Adrenal gland (tissue), 12 donors: ENCODE measurements around the gene DLEC1. TPM values are rescaled to one million over a fixed set of nuclear protein-coding genes. Genes with fewer than 3 reads are reported as not detected.
"Not testable (repeated sequence)": the region's sequence is repeated elsewhere in the genome, so short reads cannot be mapped to it uniquely, and the experiment has no call there.

ENCODE experiments used
- DNase-seq, 7 donors: peaks; one replicate each; pipeline ENCODE4 v3.0.0-alpha.2; 2019 to 2020
- H3K27ac ChIP-seq, 5 donors: fragments of 200-600 bp; sonication (generic) in 4 of 5; 1 replicate in 3 of 5; 2 replicates in 2 of 5; pipeline versions ENCODE4 v1.5.1 to v1.8.0; 2016 to 2020; ENCODE audit warnings: mild to moderate bottlenecking in 1 of 5
- H3K27me3 ChIP-seq: fragments of 200-600 bp; 2 replicates; pipeline ENCODE4 v1.8.0; 2021
- H3K36me3 ChIP-seq, 2 donors: fragments of 200-600 bp; replicated peaks in 1 of 2; 1 replicate in 1 of 2; 2 replicates in 1 of 2; pipeline versions ENCODE4 v1.5.1 to v1.8.0; 2018 to 2022
- H3K4me1 ChIP-seq, 2 donors: fragments of 200-600 bp; replicated peaks in 1 of 2; 1 replicate in 1 of 2; 2 replicates in 1 of 2; pipeline versions ENCODE4 v1.5.1 to v1.8.0; 2018 to 2021
- H3K4me3 ChIP-seq, 4 donors: fragments of 200-600 bp; sonication (generic) in 3 of 4; one replicate each; pipeline ENCODE4 v1.5.1; 2016 to 2018
- H3K9me3 ChIP-seq, 3 donors: fragments of 200-600 bp; sonication (generic) in 1 of 3; replicated peaks in 1 of 3; 1 replicate in 2 of 3; 2 replicates in 1 of 3; pipeline versions ENCODE4 v1.5.1 to v1.8.0; 2016 to 2021
- CTCF ChIP-seq, 6 experiments: fragments of 450-650 bp in 4 of 6; fragments of 200-600 bp in 2 of 6; sonication (generic) in 1 of 6; IDR thresholded peaks; 1 replicate in 5 of 6; 2 replicates in 1 of 6; pipeline versions ENCODE4 v1.5.1 to v1.8.0; 2016 to 2021; ENCODE audit warnings: antibody characterized with exemption in 6 of 6, mild to moderate bottlenecking in 2 of 6, moderate library complexity in 1 of 6
- POLR2A ChIP-seq, 2 donors: fragments of 450-650 bp; IDR thresholded peaks; one replicate each; pipeline ENCODE4 v1.6.1; 2017; ENCODE audit warnings: antibody characterized with exemption in 2 of 2, mild to moderate bottlenecking in 2 of 2, moderate library complexity in 1 of 2
- WGBS, 4 donors: extraction: QIAGEN DNeasy Blood & Tissue Kit in 2 of 4; methylation state at CpG; one replicate each; pipeline versions ENCODE4 v1.1.5 to v1.1.7; 2013 to 2017; 5-methylcytosine and 5-hydroxymethylcytosine counted together
- intact Hi-C, 2 donors: fragments of 100-400 bp; cut with DNase I; formaldehyde crosslinking; loops; one replicate each; pipeline versions ENCODE4 v1.14.1 to v1.15.0; 2022 to 2023
- polyA plus RNA-seq, 3 donors: library from polyadenylated mRNA; stranded (reverse); fragments of 200-250 nt in 2 of 3; fragments of 350-450 nt in 1 of 3; fragmentation: Illumina TruSeq in 1 of 3; extraction: RNeasy Lipid Tissue Mini Kit (QIAGEN cat#74804) in 1 of 3; gene quantifications; one replicate each; pipeline ENCODE4 v1.2.3, GENCODE V29; 2013 to 2014
- total RNA-seq, 9 donors: library from RNA; depleted of rRNA in 4 of 9; stranded (reverse); fragments of >200 nt in 4 of 9; fragments of 120-200 nt in 1 of 9; fragmentation: NEBNext Ultra II Directional in 1 of 9; extraction: Animal tissue kit (Norgen Biotek cat#: 25700) in 1 of 9; gene quantifications; one replicate each; pipeline versions ENCODE4 v1.1.0 to v1.2.4, GENCODE V29; 2013 to 2023
- donor health status: healthy with polysubstance abuse.
- donor health status: Bipolar disorder and iron deficiency.
- donor health status: DM: yes; HTN: yes; CAD: no.
- donor health status: DM: no; HTN: no; CAD: no.
- donor health status: DM: no; HTN: no; CAD: no.
- donor health status: DM: yes; HTN: yes; CAD: no.

DLEC1 gene
- total and polyA plus RNA-seq, 12 donors, result 0.18 to 2.0 (median 1.1) TPM

- Histone ChIP-seq H3K36me3 (no peaks in the 10 kb centered on the region), H3K27me3 (no peaks in the 10 kb centered on the region), H3K27ac (no peak overlapping the region), H3K9me3 (no peaks in the 10 kb centered on the region), H3K4me3 (no peak overlapping the region), H3K4me1 (no peaks in the 10 kb centered on the region)
- TF ChIP-seq POLR2A (IDR thresholded peaks at IDR 0.05) (no peak), CTCF (IDR thresholded peaks at IDR 0.05) (no peak)
- WGBS, 4 donors, result 52 to 73% (median 69%) methylated on average over 5 to 7 of the region's 7 CpGs
- DNase-seq, result peak in 6 of 7 donors; percentile 25 to 67 (median 56)
- intact Hi-C loops, result no loop called here
Observed at GRCh38 chr3:38084334-38085310, 45.6 kb downstream of the DLEC1 start.

DNA sequence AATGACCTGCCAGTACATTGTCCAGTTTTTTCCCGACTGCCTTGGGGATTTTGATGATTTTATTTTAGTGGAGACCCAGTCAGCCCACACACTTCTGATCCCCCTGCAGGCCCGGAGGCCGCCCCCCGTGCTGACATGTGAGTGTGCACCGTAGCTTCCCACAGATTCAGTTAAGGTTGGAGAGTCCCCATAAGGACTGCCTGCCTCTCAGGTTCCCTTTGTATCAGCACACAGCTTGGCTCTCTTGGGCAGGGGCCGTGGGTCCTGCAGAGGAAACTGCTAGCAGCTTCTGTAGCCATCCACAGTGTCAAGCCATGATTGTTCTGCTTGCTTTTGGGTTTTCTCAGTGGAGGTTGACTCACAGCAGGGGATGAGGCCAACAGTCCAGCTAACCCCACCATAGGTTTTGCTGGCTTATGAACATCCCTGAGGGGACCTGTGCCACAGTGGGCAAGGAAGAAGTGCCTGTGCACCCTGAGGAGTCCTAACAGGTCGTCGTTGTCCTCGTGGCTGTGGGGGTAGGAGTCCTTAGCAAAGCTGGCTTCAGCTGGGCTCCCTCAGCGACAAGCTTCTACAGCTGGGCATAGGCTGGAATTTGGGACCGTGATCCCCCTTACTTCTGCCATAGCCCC lies 46.4 kb downstream of the DLEC1 start:
- no peak for DNase-seq
- Histone ChIP-seq H3K9me3 (no peaks in the 10 kb centered on the region), H3K27ac (no peak overlapping the region), H3K36me3 (no peaks in the 10 kb centered on the region), H3K4me1 (no peaks in the 10 kb centered on the region), H3K27me3 (no peaks in the 10 kb centered on the region), H3K4me3 (no peak overlapping the region)
- TF ChIP-seq POLR2A (IDR thresholded peaks at IDR 0.05) (no peak), CTCF (IDR thresholded peaks at IDR 0.05) (no peak)
- 80 to 94% (median 92%) methylated on average over 5 to 11 of the region's 11 CpGs for WGBS, 4 donors
- intact Hi-C loops, result no loop called here

DNA sequence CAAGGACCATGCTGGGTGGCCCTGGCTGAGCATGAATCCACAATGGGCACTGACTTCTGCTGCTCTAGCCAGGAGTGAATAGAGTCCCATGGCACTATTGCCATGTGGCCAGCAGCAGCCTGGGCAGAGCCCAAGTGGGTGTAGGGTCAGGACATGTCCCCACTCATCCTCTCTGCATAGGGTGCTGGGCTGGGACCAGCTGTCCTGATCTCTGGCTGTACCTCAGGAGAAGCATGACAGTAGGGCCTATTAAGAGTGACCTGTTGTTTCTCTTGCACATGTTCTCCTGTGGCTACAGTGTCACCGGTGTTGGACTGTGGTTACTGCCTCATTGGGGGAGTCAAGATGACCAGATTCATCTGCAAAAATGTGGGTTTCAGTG lies 46.9 kb downstream of the DLEC1 start:
- Histone ChIP-seq H3K4me1 (no peaks in the 10 kb centered on the region), H3K4me3 (no peak overlapping the region), H3K36me3 (no peaks in the 10 kb centered on the region), H3K27ac (no peak overlapping the region), H3K9me3 (no peaks in the 10 kb centered on the region), H3K27me3 (no peaks in the 10 kb centered on the region)
- TF ChIP-seq POLR2A (IDR thresholded peaks at IDR 0.05) (no peak), CTCF (IDR thresholded peaks at IDR 0.05) (no peak)
- intact Hi-C loops, result no loop called here
- DNase-seq, result no peak
- 83 to 98% (median 89%) methylated on average over 1 of the region's 1 CpG for WGBS, 4 donors

DNA sequence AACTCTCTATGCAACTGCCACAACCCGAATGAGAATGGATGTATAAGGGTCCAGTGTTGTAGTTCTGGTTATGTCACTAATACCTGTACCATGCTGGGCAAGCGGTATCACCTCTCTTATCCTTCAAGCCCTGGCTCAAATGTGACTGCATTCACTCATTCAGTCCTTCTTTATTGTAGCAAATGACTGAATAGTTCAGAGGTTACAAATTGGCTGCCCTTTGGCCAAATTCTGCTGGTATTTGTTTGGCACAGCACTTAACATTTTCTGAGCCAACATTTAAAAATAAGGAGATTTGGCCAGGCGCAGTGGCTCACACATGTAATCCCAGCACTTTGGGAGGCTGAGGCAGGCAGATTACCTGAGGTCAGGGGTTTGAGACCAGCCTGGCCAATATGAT lies 47.5 kb downstream of the DLEC1 start:
- Histone ChIP-seq H3K27me3 (no peaks in the 10 kb centered on the region), H3K4me3 (no peak overlapping the region), H3K4me1 (no peaks in the 10 kb centered on the region), H3K36me3 (no peaks in the 10 kb centered on the region), H3K9me3 (no peaks in the 10 kb centered on the region), H3K27ac (no peak overlapping the region)
- WGBS, 4 donors, result 70 to 90% (median 89%) methylated on average over 3 of the region's 3 CpGs
- DNase-seq, result no peak
- intact Hi-C loops, result no loop called here
- TF ChIP-seq CTCF (IDR thresholded peaks at IDR 0.05) (no peak), POLR2A (IDR thresholded peaks at IDR 0.05) (no peak)

GRCh38 chr3:38087278-38087677 lies 48.3 kb downstream of the DLEC1 start:
- H3K4me1 ChIP-seq, H3K9me3 ChIP-seq, H3K36me3 ChIP-seq, DNase-seq, intact Hi-C loops, H3K27me3 ChIP-seq, H3K27ac ChIP-seq, H3K4me3 ChIP-seq: not testable (repeated sequence)
